Measurements from ENCODE around the gene OSBPL8. TPM values are rescaled to one million over a fixed set of nuclear protein-coding genes. Genes with fewer than 3 reads are reported as not detected.
A peak's percentile ranks its signal among the peaks of the same experiment; 100 is the strongest.

OSBPL8 gene
- total and polyA plus RNA-seq, 9 of the 15 experiments (the other 6 are each of a cell fraction or from before 2014, with no cell fraction given), result 17.4 to 82.7 (median 42.8) TPM

- TF ChIP-seq SMAD4 (CRISPR knock-in tag; conservative IDR thresholded peaks at IDR 0.05), result no peak
- no peak for TF ChIP-seq RREB1 (CRISPR knock-in tag; IDR thresholded peaks at IDR 0.05)
These were observed 241.6 kb downstream of the OSBPL8 start (continued) for GRCh38 chr12:76317976-76318375.

GRCh38 chr12:76316468-76316867 is 243.1 kb downstream of the OSBPL8 start:
- Histone ChIP-seq H3K9me3 (replicated peaks; ENCODE audit: control insufficient read depth, insufficient read depth, low read depth, low read length) (no peaks in the 10 kb centered on the region), H3K9ac (ENCODE audit: insufficient read depth in 1 of 2, low read depth in 2 of 2, low read length in 2 of 2) (no peak overlapping the region), H3K27me3 (ENCODE audit: control insufficient read depth in 2 of 2, insufficient read depth in 2 of 2, low read length in 2 of 2) (no peaks in the 10 kb centered on the region), H3K4me1 (replicated peaks in 1 of 2; ENCODE audit: control insufficient read depth in 2 of 2, insufficient read depth in 2 of 2, low read length in 2 of 2) (peaks cover 0 to 15% of the 10 kb centered on the region in 2 experiments; a peak in 3 of 5 replicates), H3K9me1 (ENCODE audit: control insufficient read depth, insufficient read depth, low read length) (no peaks in the 10 kb centered on the region), H4K20me1 (replicated peaks; ENCODE audit: control insufficient read depth, insufficient read depth, low read length) (no peaks in the 10 kb centered on the region), H3K4me3 (no peak overlapping the region), H3K4me2 (ENCODE audit: insufficient read depth, low read length) (no peak overlapping the region), H3K79me2 (ENCODE audit: control insufficient read depth, insufficient read depth, low read length) (no peaks in the 10 kb centered on the region), H3K36me3 (ENCODE audit: control insufficient read depth, insufficient read depth, low read length) (no peaks in the 10 kb centered on the region), H2AFZ (ENCODE audit: low read depth, low read length) (no peak overlapping the region), H3K27ac (ENCODE audit: extremely low read depth, low read depth, low read length) (no peak overlapping the region)
- CTCF ChIA-PET (ENCODE audit: low intra/inter-chr PET ratio), result no interaction called here
- TF ChIP-seq USF2 (CRISPR knock-in tag; IDR thresholded peaks at IDR 0.05) (no peak), ZNF232 (CRISPR knock-in tag; IDR thresholded peaks at IDR 0.05) (no peak), ZNF695 (CRISPR knock-in tag; IDR thresholded peaks at IDR 0.05) (no peak), DLX4 (CRISPR knock-in tag; IDR thresholded peaks at IDR 0.05) (no peak), CEBPG (CRISPR knock-in tag; IDR thresholded peaks at IDR 0.05) (no peak), CEBPG (tag; conservative IDR thresholded peaks at IDR 0.05 in 1 of 2, IDR thresholded peaks at IDR 0.05 in 1 of 2) (peak; percentile 52 to 59; a peak in 3 of 4 replicates), CEBPB (tag; IDR thresholded peaks at IDR 0.05) (peak; percentile 74)
- no TSS peak for BruUV-seq (replicated peaks)
- POLR2A ChIA-PET, result no interaction called here
- 37% methylated on average over 7 of the region's 7 CpGs for WGBS (ENCODE audit: insufficient coverage, low coverage, missing lambda C conversion rate)
- intact Hi-C loops (cut with micrococcal nuclease) (no loop called here), in situ Hi-C loops (cut with MboI) (no loop called here)
- FAIRE-seq, result no peak
- ATAC-seq, result no peak
- no peak for DNase-seq (ENCODE audit: extremely low read depth in 1 of 4, low spot score in 3 of 4)
